Immature natural killer cell (primary cell): ENCODE measurements around the gene C18orf63. TPM values are rescaled to one million over a fixed set of nuclear protein-coding genes. Genes with fewer than 3 reads are reported as not detected.
"Not testable (repeated sequence)": the region's sequence is repeated elsewhere in the genome, so short reads cannot be mapped to it uniquely, and the experiment has no call there.

Source experiments
- DNase-seq, 3 donors: peaks; one replicate each; pipeline ENCODE4 v3.0.0; 2022; ENCODE audit warnings: mixed read lengths in 1 of 3
- H3K27ac Mint-ChIP-seq, 6 donors: one replicate each; pipeline ENCODE4 v1.8.0; 2020; ENCODE audit warnings: mixed read lengths in 6 of 6, mild to moderate bottlenecking in 5 of 6, inconsistent platforms in 4 of 6, moderate library complexity in 3 of 6
- H3K27me3 Mint-ChIP-seq, 3 donors: one replicate each; pipeline ENCODE4 v1.8.0; 2020 to 2021; ENCODE audit warnings: low read depth in 3 of 3, mild to moderate bottlenecking in 3 of 3, mixed read lengths in 3 of 3, moderate library complexity in 3 of 3, inconsistent platforms in 1 of 3
- H3K36me3 Mint-ChIP-seq, 3 donors: one replicate each; pipeline ENCODE4 v1.8.0; 2020; ENCODE audit warnings: mixed read lengths in 3 of 3, inconsistent platforms in 2 of 3, mild to moderate bottlenecking in 2 of 3
- H3K4me1 Mint-ChIP-seq, 2 donors: one replicate each; pipeline ENCODE4 v1.8.0; 2020; ENCODE audit warnings: inconsistent platforms in 2 of 2, mild to moderate bottlenecking in 2 of 2, mixed read lengths in 2 of 2, moderate library complexity in 1 of 2
- H3K4me3 Mint-ChIP-seq, 5 donors: one replicate each; pipeline ENCODE4 v1.8.0; 2020; ENCODE audit warnings: mild to moderate bottlenecking in 5 of 5, mixed read lengths in 5 of 5, inconsistent platforms in 3 of 5, moderate library complexity in 3 of 5
- H3K9me3 Mint-ChIP-seq, 6 donors: one replicate each; pipeline ENCODE4 v1.8.0; 2020; ENCODE audit warnings: mild to moderate bottlenecking in 6 of 6, mixed read lengths in 6 of 6, inconsistent platforms in 4 of 6, moderate library complexity in 3 of 6
- polyA plus RNA-seq, 3 donors: library from polyadenylated mRNA; unstranded; fragments of 300-500 nt; fragmentation: Illumina TruSeq; gene quantifications; one replicate each; pipeline ENCODE4 v1.2.3, GENCODE V29; 2021

Gene C18orf63
- polyA plus RNA-seq, 3 donors from 2014 or later = not detected

GRCh38 chr18:74281980-74282754, 33.5 kb upstream of the C18orf63 start:
- H3K4me1 Mint-ChIP-seq = peaks cover 16 to 21% of the 10 kb centered on the region in 2 donors
- peaks cover 0 to 3% (median 2%) of the 10 kb centered on the region in 3 donors for H3K27me3 Mint-ChIP-seq
- no peaks in the 10 kb centered on the region for H3K9me3 Mint-ChIP-seq
- peak overlapping the region in 2 of 6 donors; percentile 15 to 46 for H3K27ac Mint-ChIP-seq
- no peak overlapping the region for H3K4me3 Mint-ChIP-seq
- H3K36me3 Mint-ChIP-seq = peaks cover 0 to 4% (median 0%) of the 10 kb centered on the region in 3 donors
- no peak for DNase-seq

DNA sequence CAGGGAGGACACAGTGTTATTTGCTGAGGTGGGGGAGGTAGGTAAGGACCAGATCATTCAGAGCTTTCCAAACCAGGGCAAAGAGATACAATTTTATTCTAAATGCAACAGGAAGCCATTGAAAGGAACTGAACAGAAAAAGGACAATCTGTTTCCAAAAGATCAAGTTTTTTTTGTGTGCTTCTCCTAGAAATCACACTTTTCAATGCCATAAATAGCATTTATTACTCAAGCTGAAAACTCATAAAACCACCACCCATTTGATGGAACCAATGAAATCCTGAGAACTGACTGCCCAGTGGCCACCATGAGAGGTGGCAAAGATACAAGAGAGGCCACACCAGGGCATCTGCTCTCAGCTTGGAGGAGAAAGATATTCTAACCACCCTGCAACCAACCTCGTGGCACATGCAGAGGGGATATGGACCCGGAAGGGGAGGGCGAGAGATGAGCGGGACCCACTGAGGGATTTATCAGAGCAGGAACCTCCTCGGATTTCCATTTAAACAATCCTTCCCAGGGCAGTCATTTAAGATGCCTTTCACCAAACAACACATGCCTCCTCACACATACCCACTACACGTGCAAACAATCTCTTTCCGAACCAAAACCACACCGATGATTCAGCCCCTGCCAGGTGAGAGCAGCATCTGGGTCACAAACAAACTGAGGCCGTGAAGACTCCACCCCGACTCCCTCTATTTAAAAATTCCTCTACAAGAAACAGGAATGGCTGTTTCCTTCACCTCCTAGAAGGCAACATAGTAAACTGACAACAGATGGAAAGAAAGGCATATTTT, 32.7 kb upstream of the C18orf63 start:
- H3K27me3 Mint-ChIP-seq = peaks cover 0 to 3% (median 2%) of the 10 kb centered on the region in 3 donors
- peak overlapping the region in 2 of 6 donors; percentile 25 to 46 for H3K27ac Mint-ChIP-seq
- H3K9me3 Mint-ChIP-seq = no peaks in the 10 kb centered on the region
- DNase-seq = no peak
- H3K4me1 Mint-ChIP-seq = peaks cover 16 to 21% of the 10 kb centered on the region in 2 donors
- no peaks in the 10 kb centered on the region for H3K36me3 Mint-ChIP-seq
- no peak overlapping the region for H3K4me3 Mint-ChIP-seq

GRCh38 chr18:74283646-74284045, 32.0 kb upstream of the C18orf63 start:
- Mint-ChIP-seq H3K27ac (no peak overlapping the region), H3K27me3 (peaks cover 0 to 3% (median 2%) of the 10 kb centered on the region in 3 donors), H3K9me3 (no peaks in the 10 kb centered on the region), H3K4me1 (peaks cover 16 to 21% of the 10 kb centered on the region in 2 donors), H3K36me3 (peaks cover 0 to 5% (median 0%) of the 10 kb centered on the region in 3 donors), H3K4me3 (no peak overlapping the region)
- DNase-seq = no peak

- DNase-seq = no peak
- Mint-ChIP-seq H3K4me3 (no peak overlapping the region), H3K4me1 (peaks cover 16 to 21% of the 10 kb centered on the region in 2 donors), H3K27ac (no peak overlapping the region), H3K9me3 (no peaks in the 10 kb centered on the region), H3K27me3 (peaks cover 0 to 3% (median 2%) of the 10 kb centered on the region in 3 donors), H3K36me3 (peaks cover 0 to 6% (median 0%) of the 10 kb centered on the region in 3 donors)
Observed at GRCh38 chr18:74284191-74284979, 31.3 kb upstream of the C18orf63 start.

- Mint-ChIP-seq H3K36me3 (peaks cover 0 to 6% (median 0%) of the 10 kb centered on the region in 3 donors), H3K27ac (no peak overlapping the region), H3K9me3 (no peaks in the 10 kb centered on the region), H3K4me3 (no peak overlapping the region), H3K4me1 (peaks cover 16 to 21% of the 10 kb centered on the region in 2 donors), H3K27me3 (peaks cover 0 to 3% (median 2%) of the 10 kb centered on the region in 3 donors)
- no peak for DNase-seq
Observed at GRCh38 chr18:74284980-74285355, 30.7 kb upstream of the C18orf63 start.

GRCh38 chr18:74285583-74285982, 30.1 kb upstream of the C18orf63 start:
- H3K4me3 Mint-ChIP-seq, DNase-seq, H3K27me3 Mint-ChIP-seq, H3K36me3 Mint-ChIP-seq, H3K27ac Mint-ChIP-seq, H3K9me3 Mint-ChIP-seq: not testable (repeated sequence)
- H3K4me1 Mint-ChIP-seq = peaks cover 19 to 21% of the 10 kb centered on the region in 2 donors

GRCh38 chr18:74286106-74286855, 29.4 kb upstream of the C18orf63 start:
- Mint-ChIP-seq H3K4me1 (peaks cover 16 to 17% of the 10 kb centered on the region in 2 donors), H3K4me3 (no peak overlapping the region), H3K36me3 (peaks cover 0 to 6% (median 0%) of the 10 kb centered on the region in 3 donors), H3K27ac (no peak overlapping the region), H3K27me3 (peaks cover 0 to 3% (median 0%) of the 10 kb centered on the region in 3 donors), H3K9me3 (no peaks in the 10 kb centered on the region)
- no peak for DNase-seq

DNA sequence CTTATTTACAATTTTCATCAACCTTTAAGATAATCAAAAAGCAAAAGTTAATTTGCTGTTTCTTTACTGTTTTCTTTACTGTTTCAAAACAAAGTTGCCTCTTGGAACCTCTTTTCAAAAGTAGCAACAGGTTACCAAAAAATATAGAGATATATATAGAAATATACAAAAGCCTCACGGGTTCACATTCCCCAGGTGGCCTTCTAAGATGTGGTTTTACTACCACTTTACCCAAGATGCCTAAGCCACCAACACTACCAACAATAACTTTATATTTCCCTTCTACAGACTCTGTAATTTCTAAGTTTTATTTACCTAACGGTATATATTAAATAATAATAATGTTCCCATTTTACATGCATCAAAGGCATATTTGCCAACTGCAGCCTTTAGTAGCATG, 28.8 kb upstream of the C18orf63 start:
- Mint-ChIP-seq H3K27me3 (peaks cover 2 to 6% (median 3%) of the 10 kb centered on the region in 3 donors), H3K9me3 (no peaks in the 10 kb centered on the region), H3K27ac (no peak overlapping the region), H3K4me1 (peaks cover 16 to 20% of the 10 kb centered on the region in 2 donors), H3K36me3 (peaks cover 0 to 6% (median 0%) of the 10 kb centered on the region in 3 donors), H3K4me3 (no peak overlapping the region)
- DNase-seq = no peak

GRCh38 chr18:74288041-74288440, 27.6 kb upstream of the C18orf63 start:
- DNase-seq = no peak
- Mint-ChIP-seq H3K4me1 (peaks cover 14 to 21% of the 10 kb centered on the region in 2 donors), H3K36me3 (peaks cover 0 to 6% (median 0%) of the 10 kb centered on the region in 3 donors), H3K9me3 (no peaks in the 10 kb centered on the region), H3K4me3 (no peak overlapping the region), H3K27ac (no peak overlapping the region), H3K27me3 (peaks cover 4 to 6% (median 5%) of the 10 kb centered on the region in 3 donors)

- Mint-ChIP-seq H3K27ac (no peak overlapping the region), H3K9me3 (no peaks in the 10 kb centered on the region), H3K36me3 (peaks cover 0 to 6% (median 0%) of the 10 kb centered on the region in 3 donors), H3K4me1 (peaks cover 12 to 20% of the 10 kb centered on the region in 2 donors), H3K4me3 (no peak overlapping the region), H3K27me3 (peaks cover 4 to 6% (median 5%) of the 10 kb centered on the region in 3 donors)
- no peak for DNase-seq
Observed at GRCh38 chr18:74288730-74289129, 26.9 kb upstream of the C18orf63 start.

DNA sequence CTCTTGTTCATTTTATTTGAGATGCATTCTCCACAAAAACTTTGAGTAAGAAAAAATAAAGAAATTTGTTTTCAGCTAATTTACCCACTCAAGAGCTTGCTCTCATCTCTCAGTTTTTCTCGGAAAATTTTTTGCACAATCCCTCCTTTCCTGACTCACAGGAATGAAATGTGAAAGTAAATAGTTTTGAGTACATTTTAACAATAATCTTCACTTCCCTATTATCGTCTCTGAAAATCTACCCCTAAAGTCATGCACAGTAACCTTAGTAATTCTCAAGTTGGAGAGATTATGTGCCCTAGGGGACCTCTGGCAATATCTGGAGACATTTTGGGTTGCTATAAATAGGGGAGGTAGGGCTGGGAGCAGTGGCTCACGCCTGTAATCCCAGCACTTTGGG, 26.5 kb upstream of the C18orf63 start:
- DNase-seq = no peak
- H3K4me3 Mint-ChIP-seq = no peak overlapping the region
- H3K27me3 Mint-ChIP-seq = peaks cover 4 to 6% (median 5%) of the 10 kb centered on the region in 3 donors
- peaks cover 12 to 20% of the 10 kb centered on the region in 2 donors for H3K4me1 Mint-ChIP-seq
- H3K9me3 Mint-ChIP-seq = no peaks in the 10 kb centered on the region
- no peak overlapping the region for H3K27ac Mint-ChIP-seq
- H3K36me3 Mint-ChIP-seq = peaks cover 0 to 6% (median 0%) of the 10 kb centered on the region in 3 donors

GRCh38 chr18:74290021-74290420, 25.6 kb upstream of the C18orf63 start:
- DNase-seq = no peak
- Mint-ChIP-seq H3K27me3 (peaks cover 4 to 6% (median 5%) of the 10 kb centered on the region in 3 donors), H3K9me3 (no peaks in the 10 kb centered on the region), H3K4me3 (peak overlapping the region in 4 of 5 donors; percentile 42 to 95 (median 61)), H3K27ac (no peak overlapping the region), H3K4me1 (peaks cover 12 to 20% of the 10 kb centered on the region in 2 donors), H3K36me3 (peaks cover 0 to 6% (median 0%) of the 10 kb centered on the region in 3 donors)
